ENCODE results near the gene CHD2.

Gene CHD2

GRCh38 chr15:92885224-92886041, 14.7 kb upstream of the CHD2 start:
- DNase-seq = no peak

- DNase-seq = no peak
Observed at GRCh38 chr15:92886042-92886537, 14.0 kb upstream of the CHD2 start.

- DNase-seq = no peak
Observed at GRCh38 chr15:92886815-92887214, 13.3 kb upstream of the CHD2 start.

- no peak for DNase-seq
Observed at GRCh38 chr15:92887869-92888268, 12.3 kb upstream of the CHD2 start.

- no peak for DNase-seq
Observed at GRCh38 chr15:92889390-92890107, 10.6 kb upstream of the CHD2 start.

GRCh38 chr15:92891533-92892200, 8.5 kb upstream of the CHD2 start:
- DNase-seq = no peak

- no peak for DNase-seq
Observed at GRCh38 chr15:92892201-92892555, 7.9 kb upstream of the CHD2 start.

GRCh38 chr15:92893200-92893599, 6.9 kb upstream of the CHD2 start:
- DNase-seq = no peak

- no peak for DNase-seq
Observed at GRCh38 chr15:92896561-92896960, 3.6 kb upstream of the CHD2 start.

- DNase-seq = no peak
Observed at GRCh38 chr15:92897620-92898019, 2.5 kb upstream of the CHD2 start.

- no peak for DNase-seq
Observed at GRCh38 chr15:92898988-92899582, 1.0 kb upstream of the CHD2 start.

GRCh38 chr15:92899601-92899947, 550 bp upstream of the CHD2 start:
- DNase-seq = no peak

- DNase-seq = no peak
Observed at GRCh38 chr15:92900731-92901071, 577 bp downstream of the CHD2 start.

GRCh38 chr15:92901072-92901761, 1.1 kb downstream of the CHD2 start:
- no peak for DNase-seq

GRCh38 chr15:92901995-92902394, 1.9 kb downstream of the CHD2 start:
- DNase-seq = no peak

GRCh38 chr15:92902737-92903593, 2.8 kb downstream of the CHD2 start:
- DNase-seq = no peak

- DNase-seq = no peak
Observed at GRCh38 chr15:92903631-92903965, 3.5 kb downstream of the CHD2 start.

GRCh38 chr15:92903966-92904721, 4.0 kb downstream of the CHD2 start:
- peak; percentile 91 for DNase-seq

- no peak for DNase-seq
Observed at GRCh38 chr15:92904722-92905571, 4.8 kb downstream of the CHD2 start.

GRCh38 chr15:92906020-92906419, 5.9 kb downstream of the CHD2 start:
- no peak for DNase-seq
